ENCODE data around the gene IGF2BP1. TPM values are rescaled to one million over a fixed set of nuclear protein-coding genes. Genes with fewer than 3 reads are reported as not detected.

IGF2BP1 gene
- total and polyA plus RNA-seq, 2 of the 8 experiments (the other 6 are each of a cell fraction or from before 2014, with no cell fraction given): 41.6 to 513 TPM

- TF ChIP-seq CHD7 (IDR thresholded peaks at IDR 0.05; ENCODE audit: insufficient replicate concordance, low read length) (no peak), CREB1 (IDR thresholded peaks at IDR 0.05) (no peak), RNF2 (IDR thresholded peaks at IDR 0.05; ENCODE audit: borderline replicate concordance, low read depth, low read length, missing control alignments, poor library complexity, severe bottlenecking) (no peak), CTCF (IDR thresholded peaks at IDR 0.05; ENCODE audit: control extremely low read depth in 1 of 3, insufficient read depth in 1 of 3, low read depth in 1 of 3, low read length in 3 of 3) (no peak), CBX5 (IDR thresholded peaks at IDR 0.05; ENCODE audit: low read depth, low read length) (no peak), JUN (IDR thresholded peaks at IDR 0.05; ENCODE audit: low read depth, low read length) (no peak)
Measured at GRCh38 chr17:49003557-49004511, 6.6 kb downstream of the IGF2BP1 start (continued).
